ENCODE data around the gene CLEC14A. TPM values are rescaled to one million over a fixed set of nuclear protein-coding genes. Genes with fewer than 3 reads are reported as not detected.

Gene CLEC14A
- total RNA-seq, 1 experiment from 2014 or later, result not detected

- peaks cover 5% of the 10 kb centered on the region for H3K9me3 ChIP-seq (ENCODE audit: low read depth, low read length, poor library complexity, severe bottlenecking)
- BruUV-seq (replicated peaks), result no TSS peak
- ChIA-PET CTCF (no interaction called here), POLR2A (ENCODE audit: low non-redundant PET) (no interaction called here)
- H3K27me3 ChIP-seq (replicated peaks; ENCODE audit: insufficient read depth, low read depth, low read length, poor library complexity), result no peaks in the 10 kb centered on the region
- TF ChIP-seq EZH2 (IDR thresholded peaks at IDR 0.05; ENCODE audit: borderline replicate concordance, low read depth, low read length, poor library complexity, severe bottlenecking) (no peak), CTCF (conservative IDR thresholded peaks at IDR 0.05; ENCODE audit: low read depth, low read length) (no peak)
- no peak for DNase-seq (ENCODE audit: low spot score)
- no peak overlapping the region for H3K4me3 ChIP-seq (ENCODE audit: low read depth, low read length, poor library complexity, severe bottlenecking)
- intact Hi-C loops (cut with micrococcal nuclease; ENCODE audit: unreplicated experiment), result no loop called here
- peaks cover 6% of the 10 kb centered on the region for H3K4me1 ChIP-seq (ENCODE audit: insufficient read depth, low read length, poor library complexity, severe bottlenecking)
- no peaks in the 10 kb centered on the region for H3K36me3 ChIP-seq (ENCODE audit: insufficient read depth, low read length, poor library complexity, severe bottlenecking)
- no peak overlapping the region for H3K27ac ChIP-seq (ENCODE audit: low read depth, low read length, poor library complexity, severe bottlenecking)
These were observed 30.6 kb upstream of the CLEC14A start for GRCh38 chr14:38286452-38286851.

DNA sequence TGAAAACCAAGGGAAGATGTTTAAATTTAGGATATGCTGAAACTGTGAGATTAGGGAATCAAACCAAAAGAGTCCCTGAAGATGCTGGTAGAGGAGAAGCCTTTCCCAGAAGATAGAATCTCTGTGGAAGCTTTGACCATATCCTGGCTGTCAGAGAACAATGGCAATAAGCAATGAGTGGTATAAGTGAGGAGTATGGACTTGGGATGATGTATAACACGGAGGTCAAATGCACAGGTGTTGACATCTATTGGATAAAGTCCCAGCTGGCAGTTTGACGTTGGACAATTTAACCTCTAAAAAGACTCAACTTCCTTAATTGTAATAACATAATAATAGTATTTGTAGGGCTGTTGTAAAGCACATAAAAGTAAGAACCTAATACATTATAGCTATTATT is 30.1 kb upstream of the CLEC14A start:
- CTCF ChIA-PET, result no interaction called here
- Histone ChIP-seq H3K27ac (ENCODE audit: low read depth, low read length, poor library complexity, severe bottlenecking) (no peak overlapping the region), H3K9me3 (ENCODE audit: low read depth, low read length, poor library complexity, severe bottlenecking) (peaks cover 5% of the 10 kb centered on the region), H3K4me1 (ENCODE audit: insufficient read depth, low read length, poor library complexity, severe bottlenecking) (peaks cover 6% of the 10 kb centered on the region), H3K4me3 (ENCODE audit: low read depth, low read length, poor library complexity, severe bottlenecking) (no peak overlapping the region), H3K36me3 (ENCODE audit: insufficient read depth, low read length, poor library complexity, severe bottlenecking) (no peaks in the 10 kb centered on the region), H3K27me3 (replicated peaks; ENCODE audit: insufficient read depth, low read depth, low read length, poor library complexity) (no peaks in the 10 kb centered on the region)
- TF ChIP-seq CTCF (conservative IDR thresholded peaks at IDR 0.05; ENCODE audit: low read depth, low read length) (no peak), EZH2 (IDR thresholded peaks at IDR 0.05; ENCODE audit: borderline replicate concordance, low read depth, low read length, poor library complexity, severe bottlenecking) (no peak)
- no peak for DNase-seq (ENCODE audit: low spot score)
- POLR2A ChIA-PET (ENCODE audit: low non-redundant PET), result no interaction called here
- no TSS peak for BruUV-seq (replicated peaks)
- intact Hi-C loops (cut with micrococcal nuclease; ENCODE audit: unreplicated experiment), result no loop called here

- BruUV-seq (replicated peaks), result no TSS peak
- intact Hi-C loops (cut with micrococcal nuclease; ENCODE audit: unreplicated experiment), result no loop called here
- Histone ChIP-seq H3K27ac (ENCODE audit: low read depth, low read length, poor library complexity, severe bottlenecking) (no peak overlapping the region), H3K27me3 (replicated peaks; ENCODE audit: insufficient read depth, low read depth, low read length, poor library complexity) (no peaks in the 10 kb centered on the region), H3K9me3 (ENCODE audit: low read depth, low read length, poor library complexity, severe bottlenecking) (peaks cover 5% of the 10 kb centered on the region), H3K4me1 (ENCODE audit: insufficient read depth, low read length, poor library complexity, severe bottlenecking) (no peaks in the 10 kb centered on the region), H3K4me3 (ENCODE audit: low read depth, low read length, poor library complexity, severe bottlenecking) (no peak overlapping the region), H3K36me3 (ENCODE audit: insufficient read depth, low read length, poor library complexity, severe bottlenecking) (no peaks in the 10 kb centered on the region)
- TF ChIP-seq EZH2 (IDR thresholded peaks at IDR 0.05; ENCODE audit: borderline replicate concordance, low read depth, low read length, poor library complexity, severe bottlenecking) (no peak), CTCF (conservative IDR thresholded peaks at IDR 0.05; ENCODE audit: low read depth, low read length) (no peak)
- no peak for DNase-seq (ENCODE audit: low spot score)
- ChIA-PET POLR2A (ENCODE audit: low non-redundant PET) (no interaction called here), CTCF (no interaction called here)
These were observed 27.0 kb upstream of the CLEC14A start for GRCh38 chr14:38282936-38283335.
